ENCODE measurements around the gene P2RX3. TPM values are rescaled to one million over a fixed set of nuclear protein-coding genes. Genes with fewer than 3 reads are reported as not detected.

The P2RX3 gene
- total RNA-seq, 4 donors from 2014 or later: not detected

DNA sequence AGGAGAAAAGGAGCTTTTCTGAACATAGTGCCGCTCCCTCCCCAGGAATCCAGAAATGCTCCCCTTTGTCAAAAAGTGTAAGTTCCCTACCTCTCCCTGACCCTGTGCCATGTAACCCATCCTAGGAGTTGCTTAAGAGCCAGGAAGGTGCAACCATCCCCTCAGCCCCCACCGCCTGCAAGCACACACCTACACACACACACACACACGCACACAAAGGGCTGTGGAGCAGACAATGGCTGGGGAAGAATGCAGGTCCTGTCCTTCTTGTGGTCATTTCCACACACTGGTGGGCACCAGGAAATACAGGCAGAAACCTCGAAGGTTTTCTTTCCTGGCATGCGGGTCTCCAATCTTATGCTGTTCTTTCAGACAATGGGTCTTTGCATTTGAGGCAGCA, 1.2 kb downstream of the P2RX3 start:
- 68% methylated on average over 5 of the region's 5 CpGs for WGBS

DNA sequence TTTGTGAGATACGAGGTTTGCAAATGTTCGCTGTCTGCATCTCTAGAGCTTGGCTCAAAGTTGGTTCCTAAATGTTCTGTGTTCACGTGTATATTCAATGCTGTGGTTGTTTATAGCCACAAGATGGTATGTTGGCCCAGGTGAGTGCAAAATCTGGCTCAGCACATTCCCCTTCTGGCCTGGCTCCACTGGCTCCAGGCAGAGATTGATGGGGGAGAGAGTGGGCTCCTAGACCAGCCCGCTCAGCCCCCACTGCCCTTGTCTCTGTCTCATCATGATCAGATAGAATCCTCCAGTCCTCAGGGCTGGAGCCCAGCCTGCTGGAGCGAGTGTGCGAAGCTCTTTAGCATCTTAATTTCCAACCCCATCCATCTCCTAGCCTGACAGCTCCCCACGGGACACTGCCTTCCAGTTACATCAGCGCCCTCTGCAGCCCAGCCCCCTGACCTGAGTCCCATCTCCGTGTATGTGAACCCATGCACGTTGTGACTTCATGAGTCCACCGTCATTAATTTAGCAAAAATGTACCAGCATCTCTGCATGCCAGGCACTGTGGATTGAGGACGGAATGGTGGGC, 2.0 kb downstream of the P2RX3 start:
- no peaks in the 10 kb centered on the region for H3K27me3 ChIP-seq
- DNase-seq (ENCODE audit: low spot score in 2 of 2): no peak
- no peak overlapping the region for H3K4me3 ChIP-seq
- no peaks in the 10 kb centered on the region for H3K36me3 ChIP-seq
- H3K27ac ChIP-seq: no peak overlapping the region
- no peaks in the 10 kb centered on the region for H3K9me3 ChIP-seq
- TF ChIP-seq EP300 (IDR thresholded peaks at IDR 0.05) (no peak), POLR2A (IDR thresholded peaks at IDR 0.05) (no peak), POLR2AphosphoS5 (IDR thresholded peaks at IDR 0.05) (no peak)
- TF ChIP-seq, protein P1, sequence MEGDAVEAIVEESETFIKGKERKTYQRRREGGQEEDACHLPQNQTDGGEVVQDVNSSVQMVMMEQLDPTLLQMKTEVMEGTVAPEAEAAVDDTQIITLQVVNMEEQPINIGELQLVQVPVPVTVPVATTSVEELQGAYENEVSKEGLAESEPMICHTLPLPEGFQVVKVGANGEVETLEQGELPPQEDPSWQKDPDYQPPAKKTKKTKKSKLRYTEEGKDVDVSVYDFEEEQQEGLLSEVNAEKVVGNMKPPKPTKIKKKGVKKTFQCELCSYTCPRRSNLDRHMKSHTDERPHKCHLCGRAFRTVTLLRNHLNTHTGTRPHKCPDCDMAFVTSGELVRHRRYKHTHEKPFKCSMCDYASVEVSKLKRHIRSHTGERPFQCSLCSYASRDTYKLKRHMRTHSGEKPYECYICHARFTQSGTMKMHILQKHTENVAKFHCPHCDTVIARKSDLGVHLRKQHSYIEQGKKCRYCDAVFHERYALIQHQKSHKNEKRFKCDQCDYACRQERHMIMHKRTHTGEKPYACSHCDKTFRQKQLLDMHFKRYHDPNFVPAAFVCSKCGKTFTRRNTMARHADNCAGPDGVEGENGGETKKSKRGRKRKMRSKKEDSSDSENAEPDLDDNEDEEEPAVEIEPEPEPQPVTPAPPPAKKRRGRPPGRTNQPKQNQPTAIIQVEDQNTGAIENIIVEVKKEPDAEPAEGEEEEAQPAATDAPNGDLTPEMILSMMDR (IDR thresholded peaks at IDR 0.05): no peak
- H3K4me1 ChIP-seq: peaks cover 21% of the 10 kb centered on the region
- 32% methylated on average over 10 of the region's 12 CpGs for WGBS

More for the DNA sequence above, 1.2 kb downstream of the P2RX3 start:
- DNase-seq (ENCODE audit: low spot score in 2 of 2): no peak
- Histone ChIP-seq H3K27me3 (no peaks in the 10 kb centered on the region), H3K4me3 (no peak overlapping the region), H3K4me1 (peaks cover 29% of the 10 kb centered on the region), H3K9me3 (no peaks in the 10 kb centered on the region), H3K27ac (no peak overlapping the region), H3K36me3 (no peaks in the 10 kb centered on the region)
- TF ChIP-seq POLR2AphosphoS5 (IDR thresholded peaks at IDR 0.05) (no peak), EP300 (IDR thresholded peaks at IDR 0.05) (no peak), POLR2A (IDR thresholded peaks at IDR 0.05) (no peak)
- TF ChIP-seq, protein P1 (IDR thresholded peaks at IDR 0.05): no peak

DNA sequence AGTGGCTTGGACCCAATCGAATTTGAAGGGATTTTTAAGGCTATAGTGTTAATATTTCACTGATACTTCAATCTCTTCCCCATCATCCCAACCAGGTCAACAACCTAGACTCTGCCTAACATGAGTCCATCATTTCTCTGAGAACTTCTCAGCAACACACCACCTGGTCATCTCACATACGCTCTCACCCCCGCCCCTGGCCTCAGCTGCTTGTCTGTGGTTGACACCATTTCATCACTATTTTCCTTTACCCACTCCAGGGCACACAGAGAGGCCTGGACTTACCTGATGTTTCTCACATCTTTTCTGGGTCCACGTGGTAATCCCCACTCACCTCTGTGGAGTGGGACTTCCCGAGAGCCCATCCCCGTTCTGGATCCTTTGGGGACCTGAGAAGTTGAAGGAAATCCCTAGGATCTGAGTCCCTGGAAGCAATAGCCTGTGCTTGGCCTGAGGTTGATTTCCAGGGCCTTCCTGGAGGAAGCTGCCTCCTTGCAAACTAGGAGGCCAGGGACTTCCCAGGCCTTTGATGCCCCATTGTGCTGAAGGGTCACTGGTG, 3.2 kb downstream of the P2RX3 start:
- TF ChIP-seq EP300 (IDR thresholded peaks at IDR 0.05): no peak
- TF ChIP-seq POLR2A (IDR thresholded peaks at IDR 0.05): no peak
- TF ChIP-seq POLR2AphosphoS5 (IDR thresholded peaks at IDR 0.05): no peak
- TF ChIP-seq, protein P1 (IDR thresholded peaks at IDR 0.05): no peak

DNA sequence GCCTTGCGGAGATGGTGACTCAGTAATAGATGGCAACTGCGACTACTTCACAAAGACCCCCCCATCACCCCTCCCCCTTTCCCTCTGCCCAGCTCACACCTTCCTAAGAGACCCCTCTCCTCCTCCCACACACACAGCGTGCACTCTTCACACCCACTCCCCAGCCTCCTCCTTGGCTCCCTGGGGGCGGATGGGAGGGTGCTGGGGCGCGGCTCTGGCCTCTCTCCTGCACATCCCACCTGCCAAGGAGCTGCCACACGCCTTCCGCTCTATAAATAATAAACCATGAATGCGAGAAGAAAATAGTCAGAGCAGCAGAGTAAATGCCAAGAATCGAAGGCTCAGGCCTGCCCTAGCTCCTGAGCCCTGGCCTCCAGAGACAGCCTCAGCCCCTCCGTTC, 4.5 kb downstream of the P2RX3 start:
- H3K9me3 ChIP-seq: no peaks in the 10 kb centered on the region
- DNase-seq (ENCODE audit: low spot score in 2 of 2): no peak
- TF ChIP-seq, protein P1 (IDR thresholded peaks at IDR 0.05): no peak
- TF ChIP-seq POLR2AphosphoS5 (IDR thresholded peaks at IDR 0.05) (no peak), EP300 (IDR thresholded peaks at IDR 0.05) (no peak), POLR2A (IDR thresholded peaks at IDR 0.05) (no peak)
- H3K4me3 ChIP-seq: no peak overlapping the region
- no peak overlapping the region for H3K27ac ChIP-seq
- no peaks in the 10 kb centered on the region for H3K36me3 ChIP-seq
- H3K27me3 ChIP-seq: no peaks in the 10 kb centered on the region
- peaks cover 19% of the 10 kb centered on the region for H3K4me1 ChIP-seq
- WGBS: 41% methylated on average over 11 of the region's 11 CpGs

More for the DNA sequence above, 3.2 kb downstream of the P2RX3 start:
- H3K27ac ChIP-seq: no peak overlapping the region
- H3K36me3 ChIP-seq: no peaks in the 10 kb centered on the region
- DNase-seq (ENCODE audit: low spot score in 2 of 2): no peak
- no peak overlapping the region for H3K4me3 ChIP-seq
- no peaks in the 10 kb centered on the region for H3K9me3 ChIP-seq
- H3K4me1 ChIP-seq: peaks cover 22% of the 10 kb centered on the region
- H3K27me3 ChIP-seq: no peaks in the 10 kb centered on the region
- WGBS: 81% methylated on average over 6 of the region's 6 CpGs

DNA sequence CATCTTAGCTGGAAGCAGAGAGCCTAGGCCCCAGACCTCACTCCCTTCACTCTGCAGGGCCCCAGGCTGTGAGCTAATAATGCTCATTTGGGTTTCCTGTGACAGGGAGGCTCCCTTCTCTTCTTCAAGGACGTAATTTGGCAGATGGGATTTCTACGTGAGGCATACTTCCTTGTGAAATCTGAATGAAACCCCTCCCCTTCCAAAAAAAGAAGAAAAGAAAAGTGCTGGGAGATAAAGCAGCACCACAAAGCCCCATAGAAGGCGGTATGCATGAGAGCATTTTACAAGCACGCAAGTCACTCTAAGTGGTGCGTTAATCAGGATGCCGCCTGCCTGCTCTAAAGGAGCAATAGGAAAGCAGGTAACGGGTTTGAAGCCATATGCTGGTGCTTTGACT, 5.7 kb downstream of the P2RX3 start:
- H3K27ac ChIP-seq: no peak overlapping the region
- 64% methylated on average over 7 of the region's 7 CpGs for WGBS
- no peaks in the 10 kb centered on the region for H3K27me3 ChIP-seq
- no peak overlapping the region for H3K4me3 ChIP-seq
- no peak for TF ChIP-seq POLR2A (IDR thresholded peaks at IDR 0.05)
- TF ChIP-seq, protein P1 (IDR thresholded peaks at IDR 0.05): no peak
- TF ChIP-seq EP300 (IDR thresholded peaks at IDR 0.05): no peak
- no peak for TF ChIP-seq POLR2AphosphoS5 (IDR thresholded peaks at IDR 0.05)
- DNase-seq (ENCODE audit: low spot score in 2 of 2): no peak
- H3K4me1 ChIP-seq: peaks cover 19% of the 10 kb centered on the region
- no peaks in the 10 kb centered on the region for H3K36me3 ChIP-seq
- no peaks in the 10 kb centered on the region for H3K9me3 ChIP-seq
